GM19240 (cell line): ENCODE measurements around the gene AAMP.
"Not testable (repeated sequence)": the region's sequence is repeated elsewhere in the genome, so short reads cannot be mapped to it uniquely, and the experiment has no call there.

ENCODE experiments used
- DNase-seq: peaks from one replicate; pipeline ENCODE4 v3.0.0; 2011; ENCODE audit warnings: low spot score; ENCODE audit not compliant: insufficient read length

Gene AAMP

GRCh38 chr2:218275371-218276072, 5.6 kb upstream of the AAMP start:
- DNase-seq = no peak

- DNase-seq = no peak
Measured at GRCh38 chr2:218274586-218274985, 4.6 kb upstream of the AAMP start.

GRCh38 chr2:218273908-218274249, 3.9 kb upstream of the AAMP start:
- DNase-seq = no peak

- DNase-seq = not testable (repeated sequence)
Measured at GRCh38 chr2:218273214-218273907, 3.4 kb upstream of the AAMP start.

- DNase-seq = peak; percentile 80
Measured at GRCh38 chr2:218272531-218273212, 2.7 kb upstream of the AAMP start.

GRCh38 chr2:218271865-218272530, 2.1 kb upstream of the AAMP start:
- no peak for DNase-seq

- no peak for DNase-seq
Measured at GRCh38 chr2:218271487-218271797, 1.5 kb upstream of the AAMP start.

- DNase-seq = no peak
Measured at GRCh38 chr2:218270721-218271486, 967 bp upstream of the AAMP start.

- no peak for DNase-seq
Measured at GRCh38 chr2:218267259-218267658, 2.7 kb downstream of the AAMP start.

- no peak for DNase-seq
Measured at GRCh38 chr2:218266316-218266979, 3.5 kb downstream of the AAMP start.

GRCh38 chr2:218265626-218266025, 4.3 kb downstream of the AAMP start:
- no peak for DNase-seq

GRCh38 chr2:218264773-218265561, 5.0 kb downstream of the AAMP start:
- no peak for DNase-seq

- DNase-seq = no peak
Measured at GRCh38 chr2:218263817-218264641, 5.9 kb downstream of the AAMP start.

GRCh38 chr2:218262631-218263586, 7.0 kb downstream of the AAMP start:
- no peak for DNase-seq

GRCh38 chr2:218262237-218262600, 7.7 kb downstream of the AAMP start:
- no peak for DNase-seq

GRCh38 chr2:218261423-218262236, 8.3 kb downstream of the AAMP start:
- no peak for DNase-seq

- no peak for DNase-seq
Measured at GRCh38 chr2:218260742-218261422, 9.1 kb downstream of the AAMP start, which contains the start of gene GPBAR1. TSS of gene GPBAR1 (plus strand) at chr2:218261015. CDS start at chr2:218262725, 1,710 bp downstream.
